Cerebellar cortex (tissue), 1 donor: ENCODE measurements around the gene PIGA.

Source experiments
- DNase-seq: peaks from one replicate; pipeline ENCODE4 v3.0.0-alpha.2; 2015; ENCODE audit warnings: low spot score

PIGA gene

GRCh38 chrX:15335135-15336022 is at the start of gene PIGA:
Gene PIGA, minus strand, starts transcription at chrX:15335523. Its CDS starts 3,593 bp downstream, at chrX:15331930.
- peak; percentile 96 for DNase-seq

GRCh38 chrX:15384304-15384703 is 49.0 kb upstream of the PIGA start, which contains the start of gene VEGFD:
Gene VEGFD, minus strand, starts transcription at chrX:15384413. Its CDS starts 467 bp downstream, at chrX:15383946.
- DNase-seq = peak; percentile 0

- no peak for DNase-seq
Observed at GRCh38 chrX:15382813-15383212, 47.5 kb upstream of the PIGA start.

GRCh38 chrX:15376956-15377355 is 41.6 kb upstream of the PIGA start:
- no peak for DNase-seq

- no peak for DNase-seq
Observed at GRCh38 chrX:15373976-15374375, 38.7 kb upstream of the PIGA start.

GRCh38 chrX:15366506-15367352 is 31.4 kb upstream of the PIGA start:
- DNase-seq = no peak

- DNase-seq = no peak
Observed at GRCh38 chrX:15359701-15360100, 24.4 kb upstream of the PIGA start.

GRCh38 chrX:15358533-15358932 is 23.2 kb upstream of the PIGA start:
- no peak for DNase-seq

GRCh38 chrX:15356444-15356843 is 21.1 kb upstream of the PIGA start:
- no peak for DNase-seq

- no peak for DNase-seq
Observed at GRCh38 chrX:15350329-15350996, 15.1 kb upstream of the PIGA start.

- peak; percentile 62 for DNase-seq
Observed at GRCh38 chrX:15349046-15349445, 13.7 kb upstream of the PIGA start.

- no peak for DNase-seq
Observed at GRCh38 chrX:15345976-15346375, 10.7 kb upstream of the PIGA start.

GRCh38 chrX:15344106-15344505 is 8.8 kb upstream of the PIGA start:
- DNase-seq = no peak

- no peak for DNase-seq
Observed at GRCh38 chrX:15343075-15343476, 7.8 kb upstream of the PIGA start.

GRCh38 chrX:15340867-15341266 is 5.5 kb upstream of the PIGA start:
- DNase-seq = no peak

- peak; percentile 14 for DNase-seq
Observed at GRCh38 chrX:15336023-15336413, 695 bp upstream of the PIGA start.

GRCh38 chrX:15334561-15334960 is 762 bp downstream of the PIGA start:
- no peak for DNase-seq

- no peak for DNase-seq
Observed at GRCh38 chrX:15328821-15329220, 6.5 kb downstream of the PIGA start.

GRCh38 chrX:15328131-15328530 is 7.2 kb downstream of the PIGA start:
- no peak for DNase-seq

GRCh38 chrX:15322472-15322871 is 12.9 kb downstream of the PIGA start:
- no peak for DNase-seq

- DNase-seq = no peak
Observed at GRCh38 chrX:15322072-15322471, 13.3 kb downstream of the PIGA start.

- DNase-seq = no peak
Observed at GRCh38 chrX:15321447-15321846, 13.9 kb downstream of the PIGA start.
